SK-N-SH (cell line): Measurements from ENCODE around the gene LIMS1. TPM values are rescaled to one million over a fixed set of nuclear protein-coding genes. Genes with fewer than 3 reads are reported as not detected.

Experiments used
- CTCF ChIA-PET: fragments of 300-600, 350-600 bp; formaldehyde crosslinking; extraction: SDS; loops from one replicate; lab custom pipeline; 2021; lab: Yijun Ruan, JAX
- POLR2A ChIA-PET: fragments of 350-600 bp; sonication (Branson Sonifier 250); formaldehyde crosslinking; extraction: SDS; loops from one replicate; lab custom pipeline; 2020; ENCODE audit warnings: antibody characterized with exemption, inconsistent platforms; lab: Yijun Ruan, JAX
- DNase-seq: peaks from one replicate; pipeline ENCODE4 v3.0.0; 2012
- H2AFZ ChIP-seq: fragments of 200-600 bp; sonication (generic); 2 replicates; pipeline ENCODE4 v1.8.1; 2016; ENCODE audit warnings: antibody characterized with exemption, mild to moderate bottlenecking, low read depth
- H3F3A ChIP-seq: fragments of 200-600 bp; sonication (generic); replicated peaks from 2 replicates; pipeline ENCODE3; 2016; ENCODE audit warnings: antibody characterized with exemption, mild to moderate bottlenecking; ENCODE audit not compliant: insufficient read depth
- H3K27ac ChIP-seq, 2 experiments: fragments of 200-500 bp in 1 of 2; fragments of 200-600 bp in 1 of 2; sonication (Bioruptor generic) in 1 of 2; sonication (generic), shearing (Covaris generic) in 1 of 2; 2 replicates each; pipeline versions ENCODE4 v1.5.1 to v1.6.1; 2014 to 2016; ENCODE audit warnings: low read depth in 2 of 2, inconsistent platforms in 1 of 2, low read length in 1 of 2, mild to moderate bottlenecking in 1 of 2, mixed read lengths in 1 of 2
- H3K27me3 ChIP-seq: fragments of 200-600 bp; sonication (generic), shearing (Covaris generic); 2 replicates; pipeline ENCODE4 v1.6.1; 2016; ENCODE audit warnings: mixed run types; ENCODE audit not compliant: insufficient read depth
- H3K36me3 ChIP-seq, 2 experiments: fragments of 200-500 bp in 1 of 2; fragments of 200-600 bp in 1 of 2; sonication (Bioruptor generic) in 1 of 2; sonication (generic) in 1 of 2; replicated peaks in 1 of 2; 2 replicates each; pipeline versions ENCODE3 to v1.5.1; 2014 to 2016; ENCODE audit warnings: low read length in 1 of 2, mild to moderate bottlenecking in 1 of 2; ENCODE audit not compliant: insufficient read depth in 2 of 2, control insufficient read depth in 1 of 2
- H3K4me1 ChIP-seq, 2 experiments: fragments of 200-500 bp in 1 of 2; fragments of 200-600 bp in 1 of 2; sonication (Bioruptor generic) in 1 of 2; sonication (generic), shearing (Covaris generic) in 1 of 2; 2 replicates each; pipeline versions ENCODE4 v1.5.1 to v1.6.1; 2014 to 2016; ENCODE audit warnings: low read depth in 1 of 2, low read length in 1 of 2, mixed run types in 1 of 2; ENCODE audit not compliant: insufficient read depth in 2 of 2, control insufficient read depth in 1 of 2
- H3K4me2 ChIP-seq: fragments of 200-600 bp; sonication (generic), shearing (Covaris generic); 2 replicates; pipeline ENCODE4 v1.6.1; 2017; ENCODE audit warnings: mixed run types
- H3K4me3 ChIP-seq, 2 experiments: fragments of 200-500 bp in 1 of 2; fragments of 200-600 bp in 1 of 2; sonication (Bioruptor generic) in 1 of 2; sonication (generic), shearing (Covaris generic) in 1 of 2; 2 replicates each; pipeline versions ENCODE4 v1.5.1 to v1.8.1; 2014 to 2016; ENCODE audit warnings: low read depth in 2 of 2, inconsistent platforms in 1 of 2, low read length in 1 of 2, mild to moderate bottlenecking in 1 of 2, mixed read lengths in 1 of 2, moderate library complexity in 1 of 2
- H3K79me2 ChIP-seq: fragments of 200-600 bp; sonication (generic); 2 replicates; pipeline ENCODE4 v1.8.1; 2017; ENCODE audit warnings: mild to moderate bottlenecking; ENCODE audit not compliant: insufficient read depth
- H3K9ac ChIP-seq: fragments of 200-600 bp; sonication (generic); 2 replicates; pipeline ENCODE4 v1.6.1; 2017; ENCODE audit warnings: mixed run types
- H3K9me2 ChIP-seq: fragments of 200-600 bp; sonication (generic); 2 replicates; pipeline ENCODE4 v1.6.1; 2017; ENCODE audit warnings: mixed run types
- H3K9me3 ChIP-seq: fragments of 200-600 bp; sonication (generic); 2 replicates; pipeline ENCODE4 v1.6.1; 2017; ENCODE audit warnings: mixed run types, mild to moderate bottlenecking, moderate library complexity
- H4K20me1 ChIP-seq: fragments of 200-600 bp; sonication (generic); 2 replicates; pipeline ENCODE4 v1.6.1; 2017; ENCODE audit warnings: mild to moderate bottlenecking, mixed run types; ENCODE audit not compliant: insufficient read depth
- ELF1 ChIP-seq: IDR thresholded peaks from 2 replicates; pipeline ENCODE4 v1.4.0; 2012
- EP300 ChIP-seq, 2 experiments: IDR thresholded peaks; 2 replicates each; pipeline versions ENCODE4 v1.4.0 to v1.6.1; 2012; ENCODE audit warnings: borderline replicate concordance in 1 of 2, low read depth in 1 of 2, low read length in 1 of 2
- FOXM1 ChIP-seq: IDR thresholded peaks from 2 replicates; pipeline ENCODE4 v1.4.0; 2012; ENCODE audit warnings: low read depth, mild to moderate bottlenecking
- GABPA ChIP-seq: IDR thresholded peaks from 2 replicates; pipeline ENCODE4 v1.4.0; 2012; ENCODE audit warnings: low read depth, mild to moderate bottlenecking
- JUND ChIP-seq: IDR thresholded peaks from 2 replicates; pipeline ENCODE4 v1.4.0; 2012
- MEF2A ChIP-seq: IDR thresholded peaks from 2 replicates; pipeline ENCODE4 v1.4.0; 2012; ENCODE audit warnings: low read depth, borderline replicate concordance
- NFIC ChIP-seq: IDR thresholded peaks from 2 replicates; pipeline ENCODE4 v1.4.0; 2012; ENCODE audit warnings: borderline replicate concordance
- NRF1 ChIP-seq: IDR thresholded peaks from 2 replicates; pipeline ENCODE4 v1.6.1; 2012; ENCODE audit warnings: low read depth, mild to moderate bottlenecking, low read length
- POLR2AphosphoS5 ChIP-seq: IDR thresholded peaks from 2 replicates; pipeline ENCODE4 v1.6.1; 2012; ENCODE audit warnings: low read depth, low read length
- RXRA ChIP-seq: IDR thresholded peaks from 2 replicates; pipeline ENCODE4 v1.4.0; 2012; ENCODE audit warnings: low read depth, mild to moderate bottlenecking, borderline replicate concordance
- SIN3A ChIP-seq: IDR thresholded peaks from 2 replicates; pipeline ENCODE4 v1.6.1; 2012; ENCODE audit warnings: low read depth, mild to moderate bottlenecking, low read length, moderate library complexity, borderline replicate concordance
- SMC3 ChIP-seq: IDR thresholded peaks from 2 replicates; pipeline ENCODE4 v1.6.1; 2012; ENCODE audit warnings: low read depth, low read length, improper control_type of control experiment
- TAF1 ChIP-seq: IDR thresholded peaks from 2 replicates; pipeline ENCODE4 v1.6.1; 2012; ENCODE audit warnings: low read depth, mild to moderate bottlenecking, low read length, moderate library complexity, borderline replicate concordance
- TEAD4 ChIP-seq: IDR thresholded peaks from 2 replicates; pipeline ENCODE4 v1.4.0; 2012; ENCODE audit warnings: mild to moderate bottlenecking, borderline replicate concordance; ENCODE audit not compliant: insufficient read depth
- YY1 ChIP-seq: IDR thresholded peaks from 2 replicates; pipeline ENCODE4 v1.4.0; 2012; ENCODE audit warnings: low read depth, mild to moderate bottlenecking
- WGBS: methylation state at CpG from one replicate; pipeline ENCODE4 v1.1.6; 2017; ENCODE audit warnings: low lambda C conversion rate; 5-methylcytosine and 5-hydroxymethylcytosine counted together
- polyA plus RNA-seq, 3 experiments: library from polyadenylated mRNA; depleted of rRNA; stranded (reverse); fragments of >200 nt; gene quantifications; 2 replicates each; pipeline ENCODE4 v1.2.3, GENCODE V29; 2012
- TF ChIP-seq, protein P1 (sequence below): IDR thresholded peaks from 2 replicates; pipeline ENCODE4 v1.4.0; 2012; ENCODE audit warnings: low read depth
- TF ChIP-seq, protein P2 (sequence below): IDR thresholded peaks from 2 replicates; pipeline ENCODE4; 2012
- TF ChIP-seq, protein P3 (sequence below): IDR thresholded peaks from 2 replicates; pipeline ENCODE4 v1.4.0; 2012; ENCODE audit warnings: low read depth, borderline replicate concordance
- TF ChIP-seq, protein P4 (sequence below): fragments of 150-350 bp; IDR thresholded peaks from 2 replicates; pipeline ENCODE4 v1.6.1; 2016; ENCODE audit warnings: mild to moderate bottlenecking, low read depth, low read length
- TF ChIP-seq, protein P5 (sequence below): fragments of 150-350 bp; IDR thresholded peaks from 2 replicates; pipeline ENCODE4 v1.6.1; 2017; ENCODE audit warnings: antibody characterized with exemption, low read length, low read depth, borderline replicate concordance

Gene LIMS1
- polyA plus RNA-seq, 1 of the 3 experiments (the other 2 are of a cell fraction) = 123 TPM

DNA sequence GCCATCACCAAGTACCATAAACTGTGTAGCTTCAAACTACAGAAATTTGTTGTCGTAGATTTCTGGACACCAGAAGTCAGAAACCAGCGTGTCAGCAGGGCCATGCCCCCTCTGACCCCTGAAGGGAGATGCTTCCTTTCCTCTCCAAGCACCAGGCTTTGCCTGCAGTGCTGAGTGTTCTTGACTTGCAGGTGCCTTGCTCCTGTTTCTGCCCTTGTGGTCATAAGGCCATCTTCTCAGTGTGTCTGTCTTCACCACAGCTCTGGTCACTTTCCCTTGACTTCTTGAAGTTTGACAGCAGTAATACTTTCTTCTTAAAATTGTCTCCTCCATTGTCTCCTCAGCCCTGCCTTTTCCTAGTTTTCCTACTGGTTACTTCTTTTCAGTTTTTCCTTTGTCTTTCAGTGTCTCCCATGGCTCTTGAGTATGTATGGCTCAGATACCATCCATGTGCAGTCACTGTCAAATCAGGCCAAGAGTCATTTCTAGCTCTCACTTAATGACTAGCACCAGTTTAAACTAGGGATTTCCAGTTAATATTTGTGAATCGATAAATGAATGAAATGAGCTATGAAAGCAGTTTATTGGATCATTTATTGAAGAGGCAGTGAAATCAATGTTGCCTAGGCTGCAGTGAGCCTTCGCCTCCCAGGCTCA is 93.8 kb downstream of the LIMS1 start:
- H4K20me1 ChIP-seq = no peaks in the 10 kb centered on the region; the same call in none of the 2 replicates
- H2AFZ ChIP-seq = no peak overlapping the region
- no peak overlapping the region for H3K4me3 ChIP-seq
- no peak overlapping the region for H3K4me2 ChIP-seq
- H3K27me3 ChIP-seq = no peaks in the 10 kb centered on the region
- H3F3A ChIP-seq = no peaks in the 10 kb centered on the region
- no peaks in the 10 kb centered on the region for H3K36me3 ChIP-seq
- H3K9me3 ChIP-seq = no peaks in the 10 kb centered on the region
- no peaks in the 10 kb centered on the region for H3K9me2 ChIP-seq
- ChIA-PET POLR2A (no interaction called here), CTCF (interaction anchor here (1.3 to 2.1 kb wide), 2 partner anchors 9 to 12 kb away, joined by 3 to 14 read pairs; no protein-coding TSS in a partner anchor)
- peaks cover 95% of the 10 kb centered on the region for H3K79me2 ChIP-seq
- TF ChIP-seq TAF1 (no peak), YY1 (no peak), SMC3 (no peak), TEAD4 (no peak), RXRA (no peak), JUND (no peak), MEF2A (no peak), ELF1 (no peak), POLR2AphosphoS5 (no peak)
- TF ChIP-seq, protein P1, sequence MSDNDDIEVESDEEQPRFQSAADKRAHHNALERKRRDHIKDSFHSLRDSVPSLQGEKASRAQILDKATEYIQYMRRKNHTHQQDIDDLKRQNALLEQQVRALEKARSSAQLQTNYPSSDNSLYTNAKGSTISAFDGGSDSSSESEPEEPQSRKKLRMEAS = no peak
- TF ChIP-seq, protein P2, sequence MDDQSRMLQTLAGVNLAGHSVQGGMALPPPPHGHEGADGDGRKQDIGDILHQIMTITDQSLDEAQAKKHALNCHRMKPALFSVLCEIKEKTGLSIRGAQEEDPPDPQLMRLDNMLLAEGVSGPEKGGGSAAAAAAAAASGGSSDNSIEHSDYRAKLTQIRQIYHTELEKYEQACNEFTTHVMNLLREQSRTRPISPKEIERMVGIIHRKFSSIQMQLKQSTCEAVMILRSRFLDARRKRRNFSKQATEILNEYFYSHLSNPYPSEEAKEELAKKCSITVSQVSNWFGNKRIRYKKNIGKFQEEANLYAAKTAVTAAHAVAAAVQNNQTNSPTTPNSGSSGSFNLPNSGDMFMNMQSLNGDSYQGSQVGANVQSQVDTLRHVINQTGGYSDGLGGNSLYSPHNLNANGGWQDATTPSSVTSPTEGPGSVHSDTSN = no peak
- TF ChIP-seq, all 33 proteins: peak for 0
- 97% methylated on average over 4 of the region's 4 CpGs for WGBS
- no peak for DNase-seq
- Histone ChIP-seq H3K4me1 (peaks cover 9 to 15% of the 10 kb centered on the region in 2 experiments; a peak in 3 of 4 replicates), H3K27ac (no peak overlapping the region), H3K9ac (no peak overlapping the region)

DNA sequence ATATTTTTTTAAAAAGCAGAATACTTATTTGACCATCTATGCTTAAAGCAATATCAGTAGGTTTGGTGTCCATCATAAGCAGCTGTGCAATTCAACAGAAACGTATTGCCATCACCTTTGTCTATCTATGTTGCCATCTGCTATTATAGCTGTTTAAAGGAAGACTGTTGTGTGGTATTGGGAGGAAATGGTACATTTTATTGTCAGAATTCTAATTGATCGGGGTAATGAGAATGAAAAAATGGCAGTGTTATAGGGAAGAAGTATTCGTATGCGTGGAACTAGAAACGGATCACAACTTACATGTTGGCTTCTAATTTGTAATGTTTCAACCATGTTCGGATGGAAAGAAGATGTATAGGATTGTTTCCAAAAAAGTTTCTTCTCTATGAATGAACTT is 94.7 kb downstream of the LIMS1 start:
- Histone ChIP-seq H3K36me3 (no peaks in the 10 kb centered on the region), H3K9me3 (no peaks in the 10 kb centered on the region), H3K4me2 (no peak overlapping the region), H3K9ac (no peak overlapping the region), H3F3A (no peaks in the 10 kb centered on the region), H3K27ac (no peak overlapping the region), H3K4me1 (peaks cover 10 to 21% of the 10 kb centered on the region in 2 experiments), H3K79me2 (peaks cover 95% of the 10 kb centered on the region), H3K27me3 (no peaks in the 10 kb centered on the region), H3K4me3 (no peak overlapping the region), H4K20me1 (peaks cover 1% of the 10 kb centered on the region), H3K9me2 (no peaks in the 10 kb centered on the region), H2AFZ (no peak overlapping the region)
- no peak for DNase-seq
- 97% methylated on average over 6 of the region's 6 CpGs for WGBS
- POLR2A ChIA-PET = no interaction called here
- CTCF ChIA-PET = interaction anchor here (0.6 to 2.1 kb wide), 3 partner anchors 8 to 280 kb away, joined by 3 to 14 read pairs (median 3); no protein-coding TSS in a partner anchor
- TF ChIP-seq FOXM1 = no peak
- TF ChIP-seq, protein P3, sequence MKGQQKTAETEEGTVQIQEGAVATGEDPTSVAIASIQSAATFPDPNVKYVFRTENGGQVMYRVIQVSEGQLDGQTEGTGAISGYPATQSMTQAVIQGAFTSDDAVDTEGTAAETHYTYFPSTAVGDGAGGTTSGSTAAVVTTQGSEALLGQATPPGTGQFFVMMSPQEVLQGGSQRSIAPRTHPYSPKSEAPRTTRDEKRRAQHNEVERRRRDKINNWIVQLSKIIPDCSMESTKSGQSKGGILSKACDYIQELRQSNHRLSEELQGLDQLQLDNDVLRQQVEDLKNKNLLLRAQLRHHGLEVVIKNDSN = no peak
- TF ChIP-seq EP300 (IDR thresholded peaks at IDR 0.05; ENCODE audit: borderline replicate concordance in 1 of 2, low read depth in 1 of 2, low read length in 1 of 2) = no peak
- TF ChIP-seq TEAD4 = no peak
- TF ChIP-seq NRF1 = no peak
- no peak for TF ChIP-seq YY1
- TF ChIP-seq SIN3A = no peak
- no peak for TF ChIP-seq NFIC
- TF ChIP-seq, protein P1 = no peak
- no peak for TF ChIP-seq GABPA
- TF ChIP-seq, protein P4, sequence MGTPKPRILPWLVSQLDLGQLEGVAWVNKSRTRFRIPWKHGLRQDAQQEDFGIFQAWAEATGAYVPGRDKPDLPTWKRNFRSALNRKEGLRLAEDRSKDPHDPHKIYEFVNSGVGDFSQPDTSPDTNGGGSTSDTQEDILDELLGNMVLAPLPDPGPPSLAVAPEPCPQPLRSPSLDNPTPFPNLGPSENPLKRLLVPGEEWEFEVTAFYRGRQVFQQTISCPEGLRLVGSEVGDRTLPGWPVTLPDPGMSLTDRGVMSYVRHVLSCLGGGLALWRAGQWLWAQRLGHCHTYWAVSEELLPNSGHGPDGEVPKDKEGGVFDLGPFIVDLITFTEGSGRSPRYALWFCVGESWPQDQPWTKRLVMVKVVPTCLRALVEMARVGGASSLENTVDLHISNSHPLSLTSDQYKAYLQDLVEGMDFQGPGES = no peak
- TF ChIP-seq, protein P5, sequence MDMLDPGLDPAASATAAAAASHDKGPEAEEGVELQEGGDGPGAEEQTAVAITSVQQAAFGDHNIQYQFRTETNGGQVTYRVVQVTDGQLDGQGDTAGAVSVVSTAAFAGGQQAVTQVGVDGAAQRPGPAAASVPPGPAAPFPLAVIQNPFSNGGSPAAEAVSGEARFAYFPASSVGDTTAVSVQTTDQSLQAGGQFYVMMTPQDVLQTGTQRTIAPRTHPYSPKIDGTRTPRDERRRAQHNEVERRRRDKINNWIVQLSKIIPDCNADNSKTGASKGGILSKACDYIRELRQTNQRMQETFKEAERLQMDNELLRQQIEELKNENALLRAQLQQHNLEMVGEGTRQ = no peak
